Measurements from ENCODE around the gene THUMPD3. TPM values are rescaled to one million over a fixed set of nuclear protein-coding genes. Genes with fewer than 3 reads are reported as not detected.

Gene THUMPD3
- total and polyA plus RNA-seq, 9 of the 15 experiments (the other 6 are each of a cell fraction or from before 2014, with no cell fraction given), result 58.3 to 132 (median 113) TPM

DNA sequence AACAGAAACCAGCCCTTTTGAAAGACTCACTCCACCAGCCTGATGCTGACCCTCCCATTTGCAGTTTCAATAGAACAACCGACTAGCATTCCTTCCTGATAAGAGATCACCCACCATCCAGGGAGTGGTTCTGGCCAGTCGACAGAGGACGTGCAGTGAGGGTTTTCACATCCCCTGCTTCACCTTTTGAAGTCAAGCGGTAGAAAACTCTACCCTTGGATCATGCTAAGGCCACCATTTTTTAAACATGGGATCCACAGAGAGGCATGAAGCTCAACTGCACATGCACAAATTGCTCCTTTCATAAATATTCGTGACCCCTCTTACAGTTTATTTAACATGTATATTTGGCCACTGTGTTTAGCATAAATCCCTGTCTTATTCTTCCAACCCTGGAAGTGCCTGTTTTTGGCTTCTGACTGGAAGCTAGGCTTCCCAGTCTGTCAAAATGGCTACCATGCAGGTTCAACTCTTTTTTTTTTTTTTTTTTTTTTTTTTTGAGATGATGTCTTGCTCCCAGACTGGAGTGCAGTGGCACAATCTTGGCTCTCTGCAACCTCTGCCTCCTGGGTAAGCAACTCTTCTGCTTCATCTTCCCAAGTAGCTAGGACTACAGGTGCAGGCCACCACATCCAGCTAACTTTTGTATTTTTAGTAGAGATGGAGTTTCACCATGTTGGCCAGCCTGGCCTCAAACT, 1.0 kb upstream of the THUMPD3 start (continued):
- TF ChIP-seq, protein P1, sequence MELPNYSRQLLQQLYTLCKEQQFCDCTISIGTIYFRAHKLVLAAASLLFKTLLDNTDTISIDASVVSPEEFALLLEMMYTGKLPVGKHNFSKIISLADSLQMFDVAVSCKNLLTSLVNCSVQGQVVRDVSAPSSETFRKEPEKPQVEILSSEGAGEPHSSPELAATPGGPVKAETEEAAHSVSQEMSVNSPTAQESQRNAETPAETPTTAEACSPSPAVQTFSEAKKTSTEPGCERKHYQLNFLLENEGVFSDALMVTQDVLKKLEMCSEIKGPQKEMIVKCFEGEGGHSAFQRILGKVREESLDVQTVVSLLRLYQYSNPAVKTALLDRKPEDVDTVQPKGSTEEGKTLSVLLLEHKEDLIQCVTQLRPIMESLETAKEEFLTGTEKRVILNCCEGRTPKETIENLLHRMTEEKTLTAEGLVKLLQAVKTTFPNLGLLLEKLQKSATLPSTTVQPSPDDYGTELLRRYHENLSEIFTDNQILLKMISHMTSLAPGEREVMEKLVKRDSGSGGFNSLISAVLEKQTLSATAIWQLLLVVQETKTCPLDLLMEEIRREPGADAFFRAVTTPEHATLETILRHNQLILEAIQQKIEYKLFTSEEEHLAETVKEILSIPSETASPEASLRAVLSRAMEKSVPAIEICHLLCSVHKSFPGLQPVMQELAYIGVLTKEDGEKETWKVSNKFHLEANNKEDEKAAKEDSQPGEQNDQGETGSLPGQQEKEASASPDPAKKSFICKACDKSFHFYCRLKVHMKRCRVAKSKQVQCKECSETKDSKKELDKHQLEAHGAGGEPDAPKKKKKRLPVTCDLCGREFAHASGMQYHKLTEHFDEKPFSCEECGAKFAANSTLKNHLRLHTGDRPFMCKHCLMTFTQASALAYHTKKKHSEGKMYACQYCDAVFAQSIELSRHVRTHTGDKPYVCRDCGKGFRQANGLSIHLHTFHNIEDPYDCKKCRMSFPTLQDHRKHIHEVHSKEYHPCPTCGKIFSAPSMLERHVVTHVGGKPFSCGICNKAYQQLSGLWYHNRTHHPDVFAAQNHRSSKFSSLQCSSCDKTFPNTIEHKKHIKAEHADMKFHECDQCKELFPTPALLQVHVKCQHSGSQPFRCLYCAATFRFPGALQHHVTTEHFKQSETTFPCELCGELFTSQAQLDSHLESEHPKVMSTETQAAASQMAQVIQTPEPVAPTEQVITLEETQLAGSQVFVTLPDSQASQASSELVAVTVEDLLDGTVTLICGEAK (IDR thresholded peaks at IDR 0.05), result no peak
- TF ChIP-seq, protein P1 (CRISPR knock-in tag; IDR thresholded peaks at IDR 0.05), result no peak
- no peak for TF ChIP-seq MCM3 (IDR thresholded peaks at IDR 0.05)
- TF ChIP-seq, protein P2, sequence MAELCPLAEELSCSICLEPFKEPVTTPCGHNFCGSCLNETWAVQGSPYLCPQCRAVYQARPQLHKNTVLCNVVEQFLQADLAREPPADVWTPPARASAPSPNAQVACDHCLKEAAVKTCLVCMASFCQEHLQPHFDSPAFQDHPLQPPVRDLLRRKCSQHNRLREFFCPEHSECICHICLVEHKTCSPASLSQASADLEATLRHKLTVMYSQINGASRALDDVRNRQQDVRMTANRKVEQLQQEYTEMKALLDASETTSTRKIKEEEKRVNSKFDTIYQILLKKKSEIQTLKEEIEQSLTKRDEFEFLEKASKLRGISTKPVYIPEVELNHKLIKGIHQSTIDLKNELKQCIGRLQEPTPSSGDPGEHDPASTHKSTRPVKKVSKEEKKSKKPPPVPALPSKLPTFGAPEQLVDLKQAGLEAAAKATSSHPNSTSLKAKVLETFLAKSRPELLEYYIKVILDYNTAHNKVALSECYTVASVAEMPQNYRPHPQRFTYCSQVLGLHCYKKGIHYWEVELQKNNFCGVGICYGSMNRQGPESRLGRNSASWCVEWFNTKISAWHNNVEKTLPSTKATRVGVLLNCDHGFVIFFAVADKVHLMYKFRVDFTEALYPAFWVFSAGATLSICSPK (IDR thresholded peaks at IDR 0.05; ENCODE audit: borderline replicate concordance), result no peak
- peak in 2 of 3 experiments; percentile 23 to 81 for TF ChIP-seq YY1 (IDR thresholded peaks at IDR 0.05; ENCODE audit: borderline replicate concordance in 1 of 3, control insufficient read depth in 1 of 3, extremely low read depth in 1 of 3, insufficient read depth in 3 of 3, insufficient read length in 1 of 3, insufficient replicate concordance in 2 of 3, low read depth in 1 of 3, low read length in 2 of 3)
- TF ChIP-seq ZNF384 (IDR thresholded peaks at IDR 0.05; ENCODE audit: low read depth, low read length), result peak; percentile 71
- TF ChIP-seq E2F6 (IDR thresholded peaks at IDR 0.05; ENCODE audit: borderline replicate concordance in 1 of 2, extremely low read depth in 1 of 2, insufficient read depth in 1 of 2, insufficient read length in 1 of 2, low read depth in 1 of 2, low read length in 1 of 2, poor library complexity in 1 of 2, severe bottlenecking in 1 of 2), result peak; percentile 33 to 47
- TF ChIP-seq ZNF274 (IDR thresholded peaks at IDR 0.05; ENCODE audit: borderline replicate concordance, low read depth, low read length), result no peak
- no peak for TF ChIP-seq ZNF589 (CRISPR knock-in tag; IDR thresholded peaks at IDR 0.05; ENCODE audit: low read depth)
